ENCODE data around the gene RAB8A. TPM values are rescaled to one million over a fixed set of nuclear protein-coding genes. Genes with fewer than 3 reads are reported as not detected.

The RAB8A gene
- total and polyA plus RNA-seq, 12 donors = 32.0 to 143 (median 67.3) TPM

DNA sequence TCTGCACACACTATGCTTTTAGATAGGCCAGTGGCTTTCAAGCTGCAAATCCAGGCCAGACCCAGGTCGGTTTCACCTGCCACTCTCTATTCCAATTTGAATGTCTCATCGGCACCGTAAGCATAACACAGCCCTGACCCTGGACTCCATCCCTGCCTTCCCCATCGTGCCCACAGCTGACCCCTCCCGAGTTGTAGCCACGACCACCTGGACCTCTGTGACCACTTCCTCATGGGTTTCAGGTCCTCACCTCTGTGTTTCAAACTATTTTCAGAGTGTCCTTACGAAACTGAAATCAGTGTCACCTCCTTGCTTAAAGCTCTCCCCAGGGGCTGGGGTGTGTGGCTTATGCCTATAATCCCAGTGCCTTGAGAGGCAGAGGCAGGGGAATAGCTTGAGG, 22.8 kb downstream of the RAB8A start:
- Histone ChIP-seq H3K36me3 (replicated peaks in 1 of 2) (peaks cover 0 to 35% of the 10 kb centered on the region in 2 donors), H3K27me3 (no peaks in the 10 kb centered on the region), H3K9me3 (replicated peaks in 1 of 3) (no peaks in the 10 kb centered on the region), H3K27ac (no peak overlapping the region), H3K4me1 (replicated peaks in 1 of 2) (peaks cover 0 to 6% of the 10 kb centered on the region in 2 donors), H3K4me3 (no peak overlapping the region)
- DNase-seq = no peak
- 76 to 79% (median 76%) methylated on average over 7 of the region's 7 CpGs for WGBS, 4 donors
- no peak for TF ChIP-seq CTCF (IDR thresholded peaks at IDR 0.05)
- no peak for TF ChIP-seq POLR2A (IDR thresholded peaks at IDR 0.05)
- intact Hi-C loops (cut with DNase I) = no loop called here

DNA sequence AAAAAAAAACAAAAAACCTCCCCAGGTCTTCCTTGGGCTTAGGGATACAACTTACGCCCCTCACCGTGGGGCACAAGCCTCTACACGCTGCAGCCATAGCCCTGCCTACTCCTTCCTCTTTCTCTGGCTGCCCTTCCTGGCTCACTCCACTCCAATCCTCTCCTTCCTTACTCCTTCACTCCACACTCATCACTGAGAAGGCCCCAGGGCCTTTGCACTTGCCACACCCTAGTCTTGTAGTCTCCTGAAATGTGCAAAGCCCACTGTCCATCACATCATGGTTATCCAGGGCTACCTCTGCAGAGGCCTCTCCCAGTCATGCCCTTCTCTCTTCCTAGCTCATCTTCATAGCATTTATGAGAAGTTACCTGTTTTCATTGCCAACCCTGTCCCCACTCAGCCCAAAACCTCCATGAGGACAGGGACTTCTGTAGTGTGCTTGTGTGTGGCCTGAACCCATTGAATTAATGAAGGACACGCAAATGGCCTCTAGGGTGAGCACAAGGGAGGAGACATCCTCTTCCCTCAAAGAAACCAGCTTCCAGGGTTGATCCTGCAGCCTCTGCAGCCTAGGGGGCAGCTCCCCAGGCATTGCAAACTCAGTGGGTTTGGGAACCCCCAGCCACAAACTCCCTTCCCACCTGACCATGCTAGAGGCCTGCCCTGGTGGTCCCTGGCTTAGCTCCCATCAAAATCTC, 23.9 kb downstream of the RAB8A start:
- WGBS, 4 donors = 79 to 98% (median 85%) methylated on average over 4 of the region's 4 CpGs
- Histone ChIP-seq H3K4me3 (no peak overlapping the region), H3K27ac (no peak overlapping the region), H3K27me3 (no peaks in the 10 kb centered on the region), H3K36me3 (replicated peaks in 1 of 2) (peaks cover 0 to 26% of the 10 kb centered on the region in 2 donors), H3K9me3 (replicated peaks in 1 of 3) (no peaks in the 10 kb centered on the region), H3K4me1 (replicated peaks in 1 of 2) (peaks cover 0 to 6% of the 10 kb centered on the region in 2 donors)
- no peak for DNase-seq
- TF ChIP-seq CTCF (IDR thresholded peaks at IDR 0.05) (no peak), POLR2A (IDR thresholded peaks at IDR 0.05) (no peak)
- intact Hi-C loops (cut with DNase I) = no loop called here

DNA sequence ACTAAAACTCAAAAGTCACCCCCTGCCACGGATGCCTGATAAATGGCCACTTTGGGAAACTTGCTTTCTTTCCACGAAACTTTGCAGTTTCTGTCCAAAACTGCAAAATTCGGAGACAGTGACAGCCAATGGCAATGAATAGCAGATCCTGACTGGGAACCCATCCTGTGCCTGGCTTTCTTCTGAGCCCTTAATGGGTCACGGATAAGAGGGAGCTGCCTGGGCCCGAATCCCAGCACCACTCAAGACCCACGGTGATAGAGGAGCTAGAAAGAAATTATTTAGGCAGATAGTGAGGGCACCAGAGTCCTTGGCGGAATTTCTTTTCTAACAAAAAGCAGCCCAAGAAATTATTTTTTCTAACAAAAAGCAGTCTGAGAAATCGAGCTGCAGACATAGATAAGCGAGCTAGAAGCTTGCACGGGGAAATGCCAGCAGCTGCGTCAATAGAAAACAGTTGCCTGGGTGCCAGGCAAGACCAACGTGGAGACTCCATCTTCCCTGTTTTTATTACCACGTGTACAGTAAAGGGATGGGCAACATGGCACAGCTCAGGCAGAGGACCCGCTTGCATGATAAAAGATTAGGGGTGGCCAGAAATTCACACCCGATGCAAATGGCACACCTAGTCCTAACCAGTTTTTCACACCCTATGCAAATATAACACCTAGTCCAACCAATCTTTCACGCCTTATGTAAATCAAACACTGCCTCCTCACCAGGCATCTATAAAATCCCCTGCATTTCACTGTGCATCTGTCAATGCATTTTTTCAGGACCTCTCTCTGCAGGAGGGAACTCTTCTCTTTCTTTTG, 24.7 kb downstream of the RAB8A start:
- Histone ChIP-seq H3K9me3 (replicated peaks in 1 of 3) (no peaks in the 10 kb centered on the region), H3K4me3 (no peak overlapping the region), H3K27me3 (no peaks in the 10 kb centered on the region), H3K27ac (no peak overlapping the region), H3K36me3 (replicated peaks in 1 of 2) (peaks cover 0 to 26% of the 10 kb centered on the region in 2 donors), H3K4me1 (replicated peaks in 1 of 2) (peaks cover 0 to 6% of the 10 kb centered on the region in 2 donors)
- WGBS, 4 donors = 48 to 57% (median 52%) methylated on average over 16 of the region's 16 CpGs
- DNase-seq = peak in 1 of 7 donors; percentile 21
- intact Hi-C loops (cut with DNase I) = no loop called here
- TF ChIP-seq POLR2A (IDR thresholded peaks at IDR 0.05) (no peak), CTCF (IDR thresholded peaks at IDR 0.05) (no peak)

GRCh38 chr19:16139752-16140151, 28.1 kb downstream of the RAB8A start:
- WGBS, 4 donors = 58 to 77% (median 69%) methylated on average over 13 of the region's 13 CpGs
- no peaks in the 10 kb centered on the region for H3K9me3 ChIP-seq (replicated peaks in 1 of 3)
- no peak overlapping the region for H3K4me3 ChIP-seq
- intact Hi-C loops (cut with DNase I) = no loop called here
- TF ChIP-seq CTCF (IDR thresholded peaks at IDR 0.05) (no peak), POLR2A (IDR thresholded peaks at IDR 0.05) (no peak)
- H3K36me3 ChIP-seq (replicated peaks in 1 of 2) = no peaks in the 10 kb centered on the region
- peaks cover 0 to 6% of the 10 kb centered on the region in 2 donors for H3K4me1 ChIP-seq (replicated peaks in 1 of 2)
- H3K27me3 ChIP-seq = no peaks in the 10 kb centered on the region
- no peak overlapping the region for H3K27ac ChIP-seq
- no peak for DNase-seq

Measured in adrenal gland (tissue), 12 donors.